HG03045 (cell line): ENCODE results near the gene B3GAT1.

Experiments used
- ATAC-seq: cut with Tn5 transposase; IDR thresholded peaks from one replicate; pipeline ENCODE4 v1.9.1; 2021; ENCODE audit warnings: mild to moderate bottlenecking, moderate library complexity; ENCODE audit not compliant: unreplicated experiment

The B3GAT1 gene

GRCh38 chr11:134392953-134393615 is 19.0 kb downstream of the B3GAT1 start:
- no peak for ATAC-seq

- ATAC-seq, result no peak
Measured at GRCh38 chr11:134391656-134392055, 20.4 kb downstream of the B3GAT1 start.

GRCh38 chr11:134390706-134391569 is 21.1 kb downstream of the B3GAT1 start:
- no peak for ATAC-seq

- no peak for ATAC-seq
Measured at GRCh38 chr11:134389464-134390180, 22.4 kb downstream of the B3GAT1 start.

- no peak for ATAC-seq
Measured at GRCh38 chr11:134388590-134388989, 23.5 kb downstream of the B3GAT1 start.

GRCh38 chr11:134387501-134387900 is 24.5 kb downstream of the B3GAT1 start:
- ATAC-seq, result no peak

GRCh38 chr11:134386945-134387344 is 25.1 kb downstream of the B3GAT1 start:
- no peak for ATAC-seq

GRCh38 chr11:134385774-134386565 is 26.1 kb downstream of the B3GAT1 start:
- no peak for ATAC-seq

GRCh38 chr11:134385171-134385570 is 26.9 kb downstream of the B3GAT1 start:
- ATAC-seq, result no peak

GRCh38 chr11:134384406-134384805 is 27.6 kb downstream of the B3GAT1 start:
- ATAC-seq, result no peak

- no peak for ATAC-seq
Measured at GRCh38 chr11:134383576-134384221, 28.3 kb downstream of the B3GAT1 start.

- ATAC-seq, result no peak
Measured at GRCh38 chr11:134382830-134383229, 29.2 kb downstream of the B3GAT1 start.

GRCh38 chr11:134382257-134382656 is 29.8 kb downstream of the B3GAT1 start:
- no peak for ATAC-seq

GRCh38 chr11:134380785-134381184 is 31.3 kb downstream of the B3GAT1 start:
- ATAC-seq, result no peak

GRCh38 chr11:134380229-134380628 is 31.8 kb downstream of the B3GAT1 start:
- no peak for ATAC-seq

GRCh38 chr11:134379241-134379640 is 32.8 kb downstream of the B3GAT1 start:
- ATAC-seq, result no peak

- no peak for ATAC-seq
Measured at GRCh38 chr11:134377876-134378275, 34.2 kb downstream of the B3GAT1 start.

- ATAC-seq, result no peak
Measured at GRCh38 chr11:134376150-134376921, 35.7 kb downstream of the B3GAT1 start.

- ATAC-seq, result no peak
Measured at GRCh38 chr11:134374891-134375550, 37.0 kb downstream of the B3GAT1 start.
